ENCODE data around the gene CFAP157.
A peak's percentile ranks its signal among the peaks of the same experiment; 100 is the strongest.

Gene CFAP157

DNA sequence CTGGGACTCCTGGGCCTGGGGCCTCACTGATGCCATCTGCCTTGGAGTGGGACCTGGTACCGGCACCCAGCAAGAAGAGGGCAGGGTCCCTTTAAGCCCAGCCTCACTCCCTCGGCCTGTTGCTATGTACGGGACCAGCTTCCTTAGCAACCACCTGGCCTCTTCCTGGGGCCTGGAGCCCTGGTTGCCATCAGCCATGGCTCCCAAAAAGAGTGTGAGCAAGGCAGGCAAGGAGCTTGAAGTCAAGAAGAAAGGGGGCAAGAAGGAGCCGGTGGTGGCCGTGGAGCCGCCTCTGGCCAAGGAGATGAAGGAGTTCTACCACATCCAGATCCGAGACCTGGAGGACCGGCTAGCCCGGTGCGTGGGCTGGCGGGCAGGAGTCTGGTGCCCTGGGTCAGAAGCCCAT lies at the start of gene CFAP157:
Gene CFAP157, plus strand, starts transcription at position 153 of the 406 bp plus-strand sequence. Its CDS starts 44 bp downstream, at position 197.
- DNase-seq (ENCODE audit: low spot score in 2 of 2) (no peak), ATAC-seq (no peak)
- Mint-ChIP-seq H3K27ac (peak within 1 kb of the TSS; percentile 77), H3K4me1 (peaks cover 28% of the 10 kb centered on the region), H3K4me3 (no peak within 1 kb of the TSS), H3K9me3 (no peaks in the 10 kb centered on the region), H3K36me3 (peaks cover 7% of the 10 kb centered on the region)

DNA sequence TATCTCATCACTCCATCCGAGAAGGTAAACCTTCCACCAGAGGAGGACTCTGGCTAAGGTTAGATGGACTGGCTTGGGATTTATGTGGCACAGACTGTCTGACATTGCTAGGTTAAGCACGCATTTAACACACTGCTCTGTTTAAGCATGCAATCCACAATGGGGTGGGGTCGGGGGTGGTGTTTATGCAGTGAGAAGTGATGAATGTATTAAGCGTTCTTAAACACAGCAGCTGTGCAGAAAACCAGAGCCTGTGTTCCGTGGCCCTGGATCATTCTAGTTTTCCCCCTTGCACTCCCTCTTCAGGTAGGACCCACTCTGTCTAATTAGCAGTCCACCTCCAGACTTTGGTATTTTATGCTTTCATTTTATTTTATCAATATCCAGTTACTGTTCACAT lies 48.4 kb upstream of the CFAP157 start:
- no peak for ATAC-seq
- no peak for DNase-seq (ENCODE audit: low spot score in 2 of 2)
- no peaks in the 10 kb centered on the region for H3K9me3 Mint-ChIP-seq
- no peaks in the 10 kb centered on the region for H3K36me3 Mint-ChIP-seq
- no peaks in the 10 kb centered on the region for H3K4me1 Mint-ChIP-seq
- no peak overlapping the region for H3K4me3 Mint-ChIP-seq
- H3K27ac Mint-ChIP-seq, result no peak overlapping the region

DNA sequence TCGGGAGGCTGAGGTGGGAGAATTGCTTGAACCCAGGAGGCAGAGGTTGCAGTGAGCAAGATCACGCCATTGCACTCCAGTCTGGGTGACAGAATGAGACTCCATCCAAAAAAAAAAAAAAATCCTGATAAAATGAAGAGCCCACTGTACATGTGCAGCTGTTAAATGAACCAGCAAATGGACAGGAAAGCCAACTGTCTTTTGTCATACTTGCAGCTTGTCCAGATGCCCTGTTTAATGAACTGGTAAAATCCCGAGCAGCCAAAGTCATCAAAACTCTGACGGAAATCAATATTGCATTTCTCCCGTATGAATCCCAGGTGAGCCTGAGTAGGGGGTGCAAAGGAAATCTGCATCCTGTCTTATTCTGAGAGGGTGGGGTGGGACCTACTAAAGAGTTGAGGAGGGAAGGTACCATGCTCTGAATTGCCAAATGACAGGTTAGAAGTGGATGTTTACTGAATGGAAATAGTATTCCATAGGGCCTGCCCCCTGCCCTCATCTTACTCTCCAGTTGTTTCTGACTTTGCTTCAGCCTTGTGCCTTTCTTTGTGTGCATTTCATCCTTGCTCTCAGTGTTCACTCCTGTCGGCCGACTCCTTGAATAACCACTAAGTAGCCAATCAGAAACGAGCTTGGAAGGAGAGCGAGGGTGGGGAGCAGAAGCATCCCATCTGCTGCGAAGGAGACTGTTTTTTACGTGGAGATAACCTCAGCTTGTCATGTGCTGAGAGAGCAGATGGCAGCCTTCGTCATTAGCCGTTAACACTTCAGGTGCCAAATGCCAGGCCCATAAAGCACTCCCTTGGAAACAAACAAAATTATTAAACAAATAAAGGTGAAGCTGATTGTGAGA lies 45.7 kb upstream of the CFAP157 start:
- ATAC-seq, result no peak
- H3K36me3 Mint-ChIP-seq, result no peaks in the 10 kb centered on the region
- no peaks in the 10 kb centered on the region for H3K4me1 Mint-ChIP-seq
- H3K9me3 Mint-ChIP-seq, result no peaks in the 10 kb centered on the region
- no peak for DNase-seq (ENCODE audit: low spot score in 2 of 2)
- no peak overlapping the region for H3K27ac Mint-ChIP-seq
- H3K4me3 Mint-ChIP-seq, result no peak overlapping the region

DNA sequence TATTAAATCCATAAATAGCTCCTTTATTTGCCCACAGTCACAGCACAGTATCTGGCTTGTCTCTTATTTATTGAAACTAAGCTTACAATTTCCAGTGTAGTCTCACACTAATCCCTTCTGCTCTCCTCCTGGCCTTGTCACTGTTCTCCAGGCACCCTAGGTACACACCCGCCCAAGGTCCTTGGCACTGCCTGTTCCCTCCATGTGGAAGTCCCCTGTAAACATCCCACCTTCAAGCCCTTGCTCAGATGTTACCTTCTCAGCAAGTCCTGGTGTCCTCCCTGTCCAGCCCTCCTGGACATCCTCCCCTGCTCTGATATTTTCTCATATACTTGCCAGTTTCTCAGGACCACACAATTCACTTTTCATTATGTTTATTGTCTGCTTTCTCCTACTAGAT lies 44.2 kb upstream of the CFAP157 start:
- no peak overlapping the region for H3K27ac Mint-ChIP-seq
- no peaks in the 10 kb centered on the region for H3K36me3 Mint-ChIP-seq
- ATAC-seq, result no peak

DNA sequence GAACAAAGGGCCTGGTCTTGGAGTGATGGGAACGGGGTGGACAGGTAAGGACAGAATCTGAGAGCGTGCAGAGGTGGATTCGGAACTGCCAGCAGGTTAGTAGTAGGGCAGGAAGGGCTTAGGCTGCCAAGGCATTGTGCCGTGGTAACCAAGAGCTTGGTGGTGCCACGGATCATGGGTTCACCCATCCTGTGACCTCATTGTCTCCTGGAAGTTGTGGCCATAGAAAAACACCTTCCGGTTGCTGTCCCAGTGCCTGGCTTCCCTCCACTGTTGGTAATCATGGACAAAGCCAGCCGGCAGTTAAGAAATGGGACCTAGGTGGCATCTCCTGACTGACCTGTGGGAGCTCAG lies 42.5 kb upstream of the CFAP157 start:
- no peak for DNase-seq (ENCODE audit: low spot score in 2 of 2)
- Mint-ChIP-seq H3K4me1 (no peaks in the 10 kb centered on the region), H3K4me3 (no peak overlapping the region), H3K36me3 (no peaks in the 10 kb centered on the region), H3K9me3 (no peaks in the 10 kb centered on the region), H3K27ac (no peak overlapping the region)
- no peak for ATAC-seq

More for the DNA sequence above, 44.2 kb upstream of the CFAP157 start:
- DNase-seq (ENCODE audit: low spot score in 2 of 2), result no peak
- Mint-ChIP-seq H3K4me3 (no peak overlapping the region), H3K4me1 (no peaks in the 10 kb centered on the region), H3K9me3 (no peaks in the 10 kb centered on the region)

DNA sequence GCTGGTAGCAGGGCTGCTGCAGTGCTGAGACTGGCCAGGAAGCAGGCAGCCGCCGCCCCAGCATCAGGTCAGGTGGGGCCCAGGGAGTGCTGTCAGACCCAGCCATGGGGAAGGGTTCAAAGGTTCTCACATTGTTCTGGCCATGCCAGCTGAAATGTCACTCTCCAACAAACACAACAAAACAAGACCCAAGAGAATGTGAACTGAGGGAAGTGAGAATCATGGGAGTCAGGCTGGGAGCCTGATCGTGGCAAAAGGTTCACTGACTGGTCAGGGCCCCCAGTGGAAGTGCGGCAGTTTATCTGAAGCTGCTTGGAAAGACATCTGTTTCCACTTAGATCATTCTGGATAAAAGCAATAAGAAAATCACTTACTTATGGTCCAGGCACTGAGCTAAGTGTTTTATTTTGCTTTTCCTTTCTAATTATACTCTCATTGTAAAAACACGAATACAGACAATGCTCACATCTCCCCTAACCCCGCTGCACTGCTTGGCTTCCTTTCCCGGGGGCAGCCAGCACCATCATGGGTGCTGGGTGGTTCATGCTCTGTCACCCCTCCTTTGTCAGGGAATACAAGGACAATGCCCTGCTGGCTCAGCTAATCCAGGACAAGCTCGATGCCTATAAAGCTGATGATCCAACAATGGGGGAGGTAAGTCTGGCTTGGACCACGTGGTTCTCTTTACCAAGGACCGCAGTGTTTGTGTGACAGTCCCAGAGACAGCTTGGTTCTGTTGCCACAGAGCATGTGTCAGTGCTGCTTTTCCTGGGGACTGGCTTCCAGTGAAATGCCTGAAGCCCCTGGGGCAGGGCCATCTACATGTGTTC lies 41.9 kb upstream of the CFAP157 start:
- Mint-ChIP-seq H3K9me3 (no peaks in the 10 kb centered on the region), H3K36me3 (no peaks in the 10 kb centered on the region), H3K4me3 (no peak overlapping the region), H3K4me1 (no peaks in the 10 kb centered on the region), H3K27ac (no peak overlapping the region)
- no peak for DNase-seq (ENCODE audit: low spot score in 2 of 2)
- ATAC-seq, result no peak

DNA sequence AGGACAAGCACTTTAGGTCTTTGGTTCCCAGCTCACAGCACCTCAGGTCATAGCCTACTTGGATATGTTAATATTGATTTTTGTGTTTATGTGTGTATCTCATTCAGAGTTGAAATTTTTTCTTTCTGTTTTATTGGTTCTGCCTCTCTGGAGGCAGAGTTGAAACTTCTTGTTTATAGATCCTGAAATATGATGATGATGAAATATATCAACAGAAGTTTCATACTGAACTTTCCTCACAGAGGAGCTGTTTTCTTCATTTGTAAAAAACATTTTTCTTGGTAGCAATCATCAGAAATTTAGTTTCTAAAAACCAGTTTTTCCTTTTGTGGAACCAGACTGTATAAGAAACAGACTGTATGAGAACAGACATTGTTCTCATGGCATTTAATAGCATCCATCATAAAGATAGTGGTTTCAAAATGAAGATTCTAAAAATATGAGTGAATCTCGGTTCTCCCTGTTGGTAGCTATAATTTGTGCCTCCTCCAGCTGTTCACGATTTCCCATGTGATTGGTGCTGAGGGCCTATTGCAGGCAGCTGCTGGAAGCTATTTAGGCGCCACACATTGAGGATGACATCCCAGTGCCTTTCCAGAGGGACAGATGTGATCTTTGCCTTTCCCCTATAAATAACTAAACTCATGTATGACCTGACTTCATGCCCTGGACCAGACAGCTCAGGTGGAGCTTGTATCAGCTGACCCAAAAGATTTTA lies 39.5 kb upstream of the CFAP157 start:
- Mint-ChIP-seq H3K27ac (no peak overlapping the region), H3K36me3 (no peaks in the 10 kb centered on the region), H3K4me1 (no peaks in the 10 kb centered on the region), H3K9me3 (no peaks in the 10 kb centered on the region), H3K4me3 (no peak overlapping the region)
- no peak for DNase-seq (ENCODE audit: low spot score in 2 of 2)
- no peak for ATAC-seq

DNA sequence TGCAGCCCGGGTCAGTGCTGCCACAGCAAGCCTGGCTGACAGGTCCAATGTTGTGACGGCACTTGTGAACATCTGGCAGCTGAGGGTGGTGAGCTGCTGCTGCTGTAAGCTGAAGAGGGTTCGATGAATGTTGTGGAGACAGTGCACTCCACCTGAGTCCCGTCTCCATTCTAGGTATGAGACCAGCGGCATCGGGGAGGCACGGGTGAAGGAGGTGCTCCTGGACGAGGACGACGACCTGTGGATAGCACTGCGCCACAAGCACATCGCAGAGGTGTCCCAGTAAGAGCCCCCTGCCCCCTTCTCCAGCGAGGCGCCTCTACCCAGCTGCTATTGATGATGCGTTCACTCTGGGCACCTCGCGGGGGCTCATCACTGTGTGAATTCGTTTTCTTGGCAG lies 38.9 kb upstream of the CFAP157 start:
- no peaks in the 10 kb centered on the region for H3K9me3 Mint-ChIP-seq
- H3K36me3 Mint-ChIP-seq, result no peaks in the 10 kb centered on the region
- H3K4me1 Mint-ChIP-seq, result no peaks in the 10 kb centered on the region
- no peak for DNase-seq (ENCODE audit: low spot score in 2 of 2)
- H3K27ac Mint-ChIP-seq, result no peak overlapping the region
- ATAC-seq, result no peak
- no peak overlapping the region for H3K4me3 Mint-ChIP-seq

DNA sequence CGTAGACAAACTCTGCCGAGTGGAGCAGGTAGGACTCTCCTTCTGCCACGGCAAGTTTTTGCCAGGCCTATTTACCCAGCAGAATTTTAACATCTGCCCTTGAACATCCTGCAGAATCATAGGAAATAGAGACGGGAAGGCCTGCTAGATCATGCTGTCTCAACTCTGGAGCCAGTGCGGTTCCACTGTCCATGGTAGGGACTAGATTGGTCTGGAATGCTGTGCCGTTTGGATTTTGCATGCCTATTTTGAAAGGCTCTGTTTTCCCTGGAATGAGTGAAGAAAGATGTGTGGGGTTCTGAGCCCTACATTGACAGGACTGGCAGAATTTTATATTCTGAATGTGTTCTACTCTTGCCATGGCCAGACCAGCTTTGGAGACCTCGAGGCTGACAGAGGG lies 33.6 kb upstream of the CFAP157 start:
- H3K36me3 Mint-ChIP-seq, result no peaks in the 10 kb centered on the region
- no peak overlapping the region for H3K4me3 Mint-ChIP-seq
- no peak overlapping the region for H3K27ac Mint-ChIP-seq
- DNase-seq (ENCODE audit: low spot score in 2 of 2) (no peak), ATAC-seq (no peak)
- H3K4me1 Mint-ChIP-seq, result no peaks in the 10 kb centered on the region
- H3K9me3 Mint-ChIP-seq, result no peaks in the 10 kb centered on the region

DNA sequence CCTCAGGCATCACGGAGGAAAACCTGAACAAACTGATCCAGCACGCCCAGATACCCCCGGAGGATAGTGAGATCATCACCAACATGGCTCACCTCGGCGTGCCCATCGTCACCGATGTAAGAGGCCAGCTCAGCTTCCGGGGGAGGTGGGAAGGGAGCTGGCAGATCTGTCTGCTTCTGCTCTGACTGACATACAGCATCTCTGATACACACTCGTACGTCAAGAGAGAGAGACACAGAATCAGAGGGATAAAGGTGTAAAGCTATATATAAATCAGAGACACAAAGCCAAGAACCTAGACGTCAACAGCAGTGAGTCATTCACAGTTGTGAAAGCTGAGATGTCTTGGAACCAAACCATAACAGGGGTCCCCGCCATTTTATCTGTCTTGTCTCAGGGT lies 30.1 kb upstream of the CFAP157 start:
- Mint-ChIP-seq H3K36me3 (no peaks in the 10 kb centered on the region), H3K4me3 (no peak overlapping the region), H3K9me3 (no peaks in the 10 kb centered on the region), H3K27ac (no peak overlapping the region), H3K4me1 (no peaks in the 10 kb centered on the region)
- ATAC-seq, result no peak
- DNase-seq (ENCODE audit: low spot score in 2 of 2), result no peak

DNA sequence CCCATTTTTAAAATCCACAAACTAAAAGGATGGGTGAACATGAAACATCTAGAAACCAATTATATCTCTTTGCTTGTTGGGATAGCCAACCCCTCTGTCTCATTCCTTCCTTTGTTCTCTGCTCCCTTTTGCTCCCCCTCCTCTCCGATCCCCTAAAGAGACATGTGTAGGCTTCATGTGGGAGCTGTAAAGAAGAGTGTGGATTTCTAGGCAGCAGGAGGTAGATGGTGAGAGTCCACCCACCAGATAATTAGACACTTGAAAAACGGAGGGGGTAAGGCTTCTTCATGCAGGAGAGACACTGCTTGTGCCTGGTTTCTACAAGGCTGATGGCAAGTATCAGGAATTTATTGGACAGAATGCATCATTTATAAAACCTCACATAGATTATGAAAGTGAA lies 27.3 kb upstream of the CFAP157 start:
- Mint-ChIP-seq H3K9me3 (no peaks in the 10 kb centered on the region), H3K4me3 (no peak overlapping the region), H3K4me1 (no peaks in the 10 kb centered on the region), H3K36me3 (no peaks in the 10 kb centered on the region), H3K27ac (no peak overlapping the region)
- no peak for DNase-seq (ENCODE audit: low spot score in 2 of 2)
- no peak for ATAC-seq

DNA sequence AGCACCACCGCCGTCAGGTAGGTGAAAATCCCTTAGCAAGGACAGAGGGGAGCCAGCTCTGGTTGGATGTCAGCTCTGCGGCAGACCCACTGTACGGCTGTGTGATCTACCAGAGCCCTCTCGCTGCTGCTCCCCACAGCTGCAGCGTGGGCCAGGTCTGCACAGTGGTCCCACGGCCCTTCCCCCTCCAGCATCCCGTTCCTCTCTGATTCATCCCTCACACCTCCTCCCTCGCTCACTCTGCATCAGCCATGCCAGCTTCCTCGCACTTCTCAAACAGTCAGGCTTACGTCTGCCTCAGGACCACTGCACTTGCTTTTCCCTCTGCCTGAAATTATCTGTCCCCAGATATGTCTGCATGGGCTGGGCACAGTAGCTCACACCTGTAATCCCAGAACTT lies 26.6 kb upstream of the CFAP157 start:
- H3K4me1 Mint-ChIP-seq, result no peaks in the 10 kb centered on the region
- H3K36me3 Mint-ChIP-seq, result no peaks in the 10 kb centered on the region
- H3K27ac Mint-ChIP-seq, result peak overlapping the region; percentile 40
- H3K4me3 Mint-ChIP-seq, result no peak overlapping the region
- no peak for ATAC-seq
- no peaks in the 10 kb centered on the region for H3K9me3 Mint-ChIP-seq
- no peak for DNase-seq (ENCODE audit: low spot score in 2 of 2)

DNA sequence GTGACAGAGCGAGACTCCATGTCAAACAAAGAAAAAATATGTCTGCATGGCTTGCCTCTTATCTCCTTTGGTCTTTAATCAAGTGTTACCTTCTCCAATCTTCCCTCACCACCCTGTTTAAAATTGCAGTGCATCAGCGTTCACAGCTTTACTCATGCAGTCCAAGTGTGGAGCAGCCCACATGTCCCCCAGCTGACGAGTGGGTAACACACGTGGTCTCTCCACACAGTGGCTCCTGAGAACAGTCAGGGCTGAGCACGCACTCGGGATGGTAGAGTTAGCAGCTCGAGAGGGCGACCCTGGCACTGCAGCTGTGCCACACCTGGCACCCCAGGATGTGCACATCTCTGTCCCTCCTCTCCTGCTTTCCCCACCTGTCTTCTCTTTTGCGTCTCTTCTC lies 25.9 kb upstream of the CFAP157 start:
- no peaks in the 10 kb centered on the region for H3K4me1 Mint-ChIP-seq
- no peak overlapping the region for H3K4me3 Mint-ChIP-seq
- no peaks in the 10 kb centered on the region for H3K9me3 Mint-ChIP-seq
- no peak overlapping the region for H3K27ac Mint-ChIP-seq
- DNase-seq (ENCODE audit: low spot score in 2 of 2), result no peak
- no peaks in the 10 kb centered on the region for H3K36me3 Mint-ChIP-seq
- ATAC-seq, result no peak

DNA sequence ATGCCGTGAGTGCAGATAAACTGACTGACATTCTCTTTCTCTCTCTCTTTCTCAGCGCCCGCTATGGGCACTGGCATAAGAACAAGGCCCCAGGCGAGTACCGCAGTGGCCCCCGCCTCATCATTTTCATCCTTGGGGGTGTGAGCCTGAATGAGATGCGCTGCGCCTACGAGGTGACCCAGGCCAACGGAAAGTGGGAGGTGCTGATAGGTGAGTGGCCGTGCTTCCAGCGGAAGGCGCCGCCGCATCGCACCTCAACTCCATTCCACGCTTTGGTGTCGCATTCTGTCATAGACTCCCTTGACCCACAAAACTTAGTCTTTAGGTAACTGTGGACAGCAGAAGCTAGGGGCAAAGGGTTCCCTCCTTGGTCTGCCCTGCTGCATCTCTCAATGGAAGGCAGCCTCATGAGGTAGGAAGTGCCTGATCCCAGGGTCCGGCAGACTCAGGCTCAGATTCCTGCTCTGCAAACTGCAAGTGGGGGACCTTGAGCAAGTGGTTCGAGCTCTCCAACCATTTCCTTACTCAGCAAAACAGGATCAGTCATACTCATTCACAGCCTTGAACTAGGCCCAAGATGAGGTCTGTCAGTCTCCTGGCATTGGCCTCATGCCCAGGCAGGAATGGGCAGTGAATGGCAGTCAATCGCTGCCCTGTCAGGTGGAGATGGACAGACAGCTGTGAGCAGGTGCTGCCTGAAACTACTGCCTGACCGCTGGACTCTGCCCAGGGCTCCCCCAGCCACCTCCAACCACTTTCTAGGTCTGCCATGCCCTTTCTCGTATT lies 24.2 kb upstream of the CFAP157 start:
- Mint-ChIP-seq H3K27ac (no peak overlapping the region), H3K4me1 (no peaks in the 10 kb centered on the region), H3K9me3 (no peaks in the 10 kb centered on the region), H3K36me3 (no peaks in the 10 kb centered on the region), H3K4me3 (no peak overlapping the region)
- ATAC-seq (no peak), DNase-seq (ENCODE audit: low spot score in 2 of 2) (no peak)

DNA sequence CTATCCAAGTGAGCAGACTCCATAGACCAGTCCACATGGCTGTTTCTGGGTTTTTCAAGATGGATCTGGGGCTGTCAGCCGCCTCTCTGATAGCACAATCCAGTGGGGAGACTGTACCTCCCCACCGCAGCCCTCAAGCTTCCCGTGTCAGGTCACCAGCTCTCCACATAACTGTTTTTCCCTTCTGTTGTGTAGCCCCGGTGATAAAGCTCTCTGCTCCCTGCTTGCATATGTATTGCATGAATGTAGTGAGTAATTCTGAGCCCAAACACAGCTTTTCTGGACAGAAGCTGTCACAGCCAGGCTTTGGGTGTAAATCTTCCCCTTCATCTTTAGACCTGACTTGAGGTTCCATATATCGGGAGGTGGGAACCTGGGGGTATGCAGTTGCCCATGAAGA lies 23.1 kb upstream of the CFAP157 start:
- Mint-ChIP-seq H3K4me1 (no peaks in the 10 kb centered on the region), H3K9me3 (no peaks in the 10 kb centered on the region), H3K36me3 (no peaks in the 10 kb centered on the region), H3K27ac (peak overlapping the region; percentile 15), H3K4me3 (no peak overlapping the region)
- DNase-seq (ENCODE audit: low spot score in 2 of 2) (no peak), ATAC-seq (no peak)
